ENCODE results near the gene MIPOL1.
"Not testable (repeated sequence)": the region's sequence is repeated elsewhere in the genome, so short reads cannot be mapped to it uniquely, and the experiment has no call there.

MIPOL1 gene

DNA sequence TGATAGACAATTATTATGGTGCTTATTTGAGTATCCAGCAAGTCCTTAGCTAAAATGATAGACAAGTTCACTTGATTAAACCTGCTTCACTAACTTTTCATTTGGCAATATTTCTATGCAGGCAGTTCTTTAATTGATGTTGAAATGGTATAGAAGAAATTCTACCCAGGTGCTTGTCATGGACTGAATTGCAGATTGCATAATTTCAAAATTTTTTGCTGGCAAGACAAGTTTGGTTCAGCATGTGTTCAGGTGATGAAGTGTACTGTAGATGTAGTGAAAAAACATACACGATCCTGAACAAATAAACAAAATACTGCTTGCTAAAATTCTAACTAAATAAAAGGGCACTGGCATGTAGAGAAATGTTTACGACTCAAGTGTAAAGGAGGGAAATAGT, 208.4 kb downstream of the MIPOL1 start:
- no peak for DNase-seq

DNA sequence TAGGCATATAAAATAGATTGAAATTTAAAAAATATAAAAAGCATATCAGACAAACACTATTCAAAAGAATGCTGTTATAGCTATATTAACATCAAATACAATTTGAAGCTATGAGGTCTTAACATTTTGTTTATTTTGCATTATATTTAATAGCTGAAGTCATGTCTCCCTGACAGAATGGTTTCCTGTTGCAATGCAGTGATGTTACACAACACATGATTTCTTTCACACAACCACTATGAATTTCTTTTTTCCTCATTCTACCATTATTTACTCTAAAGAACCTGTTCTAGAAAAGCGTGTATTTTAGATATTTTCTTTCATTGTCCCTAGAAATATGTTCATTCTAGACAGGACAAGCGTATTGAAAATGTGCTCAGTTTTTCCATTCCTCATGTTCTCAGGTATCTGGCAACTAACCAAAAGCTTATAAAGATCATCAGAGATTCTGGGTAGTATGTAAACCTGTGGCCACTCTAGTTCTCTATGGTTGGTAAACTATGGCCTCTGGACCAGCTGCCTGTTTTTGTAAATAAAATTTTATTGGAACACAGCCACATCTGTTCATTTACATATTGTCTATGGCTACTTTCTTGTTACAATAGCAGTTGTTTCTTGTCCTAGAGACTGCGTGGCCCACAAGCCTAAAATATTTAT, 213.5 kb downstream of the MIPOL1 start:
- no peak for DNase-seq

DNA sequence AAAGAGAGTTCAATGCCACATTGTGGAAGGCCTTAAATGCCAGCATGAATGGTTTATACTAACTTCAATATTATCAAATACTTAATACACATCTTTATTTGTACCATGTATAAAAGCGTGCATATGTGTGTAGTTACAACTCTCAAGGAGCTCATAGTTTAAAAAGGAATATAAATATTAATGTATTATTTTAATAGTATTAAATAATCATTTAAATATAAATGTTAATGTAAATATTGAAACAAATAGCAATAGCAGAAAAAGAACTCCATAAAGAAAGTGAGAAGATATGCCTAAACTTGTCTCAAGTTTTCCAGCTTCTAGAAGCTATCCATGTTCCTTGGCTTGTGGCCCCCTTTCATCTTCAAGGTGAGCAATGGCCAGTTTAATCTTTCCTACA, 215.3 kb downstream of the MIPOL1 start:
- no peak for DNase-seq

DNA sequence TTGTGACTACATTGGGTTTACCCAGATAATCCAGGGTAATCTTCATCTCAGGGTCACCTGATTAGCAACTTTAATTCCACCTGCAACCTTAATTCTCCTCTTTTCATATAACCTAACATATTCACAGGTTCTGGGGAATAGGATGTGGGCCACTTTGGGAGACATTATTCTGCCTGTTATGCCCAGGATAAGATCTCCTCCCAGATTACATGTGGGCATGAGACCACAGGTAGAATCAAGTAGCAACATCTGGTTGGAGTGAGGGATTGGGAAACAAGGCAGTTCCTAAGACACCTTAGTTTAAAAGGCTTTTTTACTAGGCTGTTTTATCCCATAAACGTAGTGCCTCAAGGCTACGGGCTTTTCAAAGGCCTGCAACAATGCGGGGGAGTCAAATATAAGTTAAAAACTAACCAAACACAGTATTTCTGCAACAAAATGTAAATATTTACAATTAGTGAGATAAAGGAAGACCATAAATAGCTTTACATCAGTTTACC, 215.8 kb downstream of the MIPOL1 start:
- DNase-seq: no peak

DNA sequence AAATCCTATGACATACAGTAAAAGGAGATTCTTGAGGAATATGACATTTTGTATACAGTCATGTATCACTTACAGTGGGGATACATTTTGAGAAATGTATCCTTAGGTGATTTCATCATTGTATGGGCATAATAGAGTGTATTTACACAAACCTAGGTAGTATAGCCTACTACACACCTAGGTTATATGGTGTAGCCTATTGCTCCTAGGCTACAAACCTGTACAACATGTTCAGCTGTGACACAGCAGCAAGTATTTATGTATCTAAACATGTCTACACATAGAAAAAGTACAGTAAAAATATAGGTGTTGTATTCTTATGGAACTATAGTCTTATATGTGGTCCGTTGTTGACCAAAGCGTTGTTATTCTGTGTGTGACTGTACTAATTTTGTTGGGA, 218.5 kb downstream of the MIPOL1 start:
- DNase-seq: no peak

DNA sequence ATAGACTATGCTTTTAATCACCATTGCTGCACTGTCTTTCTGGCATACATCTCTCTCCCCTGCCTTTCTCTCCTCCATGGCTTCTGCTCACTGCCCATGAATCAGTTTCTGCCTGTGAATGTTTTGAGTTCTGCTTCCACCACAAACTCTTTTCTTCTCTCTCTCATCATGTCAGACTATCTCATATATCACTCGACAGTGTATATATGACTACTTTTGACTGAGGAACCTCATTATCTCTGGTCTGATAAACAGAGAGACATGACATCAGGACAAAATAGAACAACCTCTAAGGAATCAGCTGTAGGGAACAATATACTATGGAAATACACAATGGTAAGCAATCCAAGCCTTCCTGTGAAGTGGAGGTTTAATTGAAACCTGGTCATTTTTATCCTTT, 219.4 kb downstream of the MIPOL1 start:
- no peak for DNase-seq

DNA sequence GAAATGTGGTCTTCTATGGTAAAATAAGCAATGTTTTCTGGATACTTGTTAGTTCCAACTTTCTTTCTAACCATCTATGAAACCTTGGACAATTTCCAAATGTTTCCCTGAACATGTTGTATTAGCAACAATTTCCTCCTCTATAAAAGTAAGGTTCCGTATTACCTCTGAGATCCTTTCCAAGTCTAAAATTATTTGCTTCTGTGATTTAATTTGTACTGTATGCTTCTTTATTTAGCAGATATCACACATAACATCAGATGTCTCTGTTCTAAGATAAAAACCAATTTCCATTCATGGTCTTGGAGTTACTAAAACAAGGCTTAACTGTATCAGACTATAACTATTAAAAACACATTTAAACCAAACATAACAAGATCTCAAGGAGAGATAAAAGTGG, 220.1 kb downstream of the MIPOL1 start:
- no peak for DNase-seq

DNA sequence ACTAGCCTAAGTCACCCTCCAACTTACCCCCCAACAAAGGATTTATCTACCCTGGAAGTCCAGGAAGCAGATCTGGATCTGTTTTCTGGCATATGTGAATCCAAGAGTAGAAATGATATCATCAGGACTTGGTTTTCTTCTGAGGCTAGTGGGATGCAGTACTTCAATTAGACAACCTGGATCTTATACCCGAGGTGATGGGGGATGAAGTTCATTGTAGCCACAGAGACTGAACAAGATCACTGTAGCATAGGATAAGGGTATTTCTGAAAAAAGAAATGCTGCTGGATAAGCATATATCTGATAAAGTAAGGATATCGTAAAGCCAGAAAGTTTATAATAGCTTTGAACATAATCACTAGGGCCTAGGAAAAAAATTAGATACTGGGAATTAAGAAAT, 222.9 kb downstream of the MIPOL1 start:
- DNase-seq: no peak

DNA sequence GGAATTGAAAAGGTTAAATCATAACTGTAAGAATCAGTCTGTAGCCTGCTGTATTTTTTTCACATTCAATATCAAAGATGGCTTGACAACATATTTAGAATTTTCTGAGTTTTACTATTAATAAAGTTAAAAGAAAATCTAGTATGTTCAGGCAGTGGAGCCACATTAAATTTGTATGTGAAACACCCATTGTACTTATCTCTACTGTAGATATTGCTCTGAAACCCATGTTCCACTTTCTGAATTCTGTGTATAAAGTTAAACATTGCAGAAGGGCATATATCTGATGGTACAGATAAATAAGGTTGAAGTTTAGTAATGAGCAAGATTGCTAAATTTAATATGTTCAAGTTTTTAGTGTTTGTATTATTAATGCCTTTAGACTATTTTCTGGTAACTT, 224.6 kb downstream of the MIPOL1 start:
- no peak for DNase-seq

DNA sequence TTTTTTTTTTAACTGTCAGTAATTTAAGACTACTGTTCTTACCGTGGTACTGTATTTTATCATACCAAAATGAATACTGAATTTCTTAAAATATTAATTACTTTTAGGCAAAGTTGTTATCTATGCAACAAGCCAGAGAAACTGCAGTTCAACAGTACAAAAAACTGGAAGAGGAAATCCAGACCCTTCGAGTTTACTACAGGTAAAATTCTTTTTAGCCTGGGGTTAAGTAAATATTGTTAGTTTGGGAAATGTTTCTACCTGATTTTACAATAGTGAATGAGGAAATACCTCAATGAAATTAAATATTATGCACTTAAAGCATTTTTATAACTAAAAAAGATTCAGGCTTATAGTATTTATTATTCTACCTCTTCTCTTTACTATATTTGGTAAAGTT, 225.0 kb downstream of the MIPOL1 start:
- no peak for DNase-seq

DNA sequence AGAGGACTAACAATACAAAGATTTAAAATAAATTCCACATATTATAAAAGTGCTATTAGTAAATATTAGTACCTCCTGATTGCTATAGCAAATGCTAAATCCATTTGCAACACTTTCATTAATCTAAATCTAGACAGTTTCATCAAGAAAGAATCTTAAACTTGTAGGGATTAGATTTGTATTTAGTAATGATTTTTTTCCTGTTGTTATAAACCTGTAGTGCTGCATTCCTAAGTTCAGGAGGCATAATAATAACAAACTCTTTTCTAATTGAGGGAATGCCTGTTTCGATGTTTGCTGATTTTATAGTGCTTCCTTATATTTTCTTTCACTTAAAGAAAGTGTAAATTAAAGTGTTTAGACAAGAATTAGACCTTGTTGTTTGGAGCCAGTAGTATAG, 231.2 kb downstream of the MIPOL1 start:
- no peak for DNase-seq

DNA sequence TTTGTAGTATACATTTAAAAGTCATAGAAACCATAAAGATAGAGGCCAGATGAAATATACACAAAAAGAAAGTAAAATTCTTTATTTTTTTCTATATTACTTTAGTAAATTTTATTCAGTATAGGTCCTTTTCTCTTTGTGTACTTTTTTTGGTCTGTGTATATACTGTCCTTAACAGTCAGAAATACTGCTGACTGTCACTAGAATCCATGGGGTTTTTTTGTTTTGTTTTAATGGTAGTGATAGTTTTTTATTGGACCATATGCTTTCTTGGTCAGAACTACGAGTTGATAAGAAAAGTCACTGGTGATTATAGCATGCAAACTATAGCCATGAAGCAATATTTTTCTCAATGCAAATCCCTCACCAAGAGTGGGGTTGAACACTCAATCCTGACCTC, 231.9 kb downstream of the MIPOL1 start:
- DNase-seq: no peak

DNA sequence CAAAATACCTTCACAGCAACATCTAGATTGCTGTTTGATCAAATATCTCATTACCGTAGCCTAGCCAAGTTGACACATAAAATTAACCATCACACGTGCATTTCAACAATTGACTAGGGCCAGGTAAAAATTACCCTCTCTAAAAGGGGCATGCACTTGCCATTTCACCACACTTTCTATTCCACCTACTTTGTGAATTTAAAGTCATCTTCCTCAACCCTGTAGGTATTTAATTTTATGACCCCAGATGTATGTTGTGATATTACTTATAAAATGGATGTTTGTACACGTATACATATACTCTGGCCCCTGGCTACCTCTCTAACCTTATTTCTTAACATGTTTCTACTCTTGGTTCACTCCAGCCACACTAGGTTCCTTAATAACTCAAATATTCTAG, 237.1 kb downstream of the MIPOL1 start:
- DNase-seq: no peak

DNA sequence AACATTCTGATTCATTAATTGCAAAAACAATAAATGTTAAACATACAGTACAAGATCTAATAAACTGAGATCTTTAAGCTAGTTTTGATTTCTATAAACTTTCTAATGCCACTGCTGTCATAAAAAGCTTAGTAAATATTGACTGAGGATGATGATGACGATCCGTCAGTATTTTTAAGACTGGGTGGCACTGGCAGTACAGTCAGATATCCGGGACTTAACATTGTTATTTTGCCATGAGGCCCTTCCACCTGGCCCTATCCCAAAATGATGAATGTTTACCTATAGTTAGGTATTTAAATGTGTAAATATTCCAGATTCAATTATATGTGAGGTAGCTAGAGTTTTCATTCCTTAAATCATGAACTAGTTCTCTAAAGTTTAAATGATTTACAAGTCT, 238.8 kb downstream of the MIPOL1 start:
- DNase-seq: no peak

DNA sequence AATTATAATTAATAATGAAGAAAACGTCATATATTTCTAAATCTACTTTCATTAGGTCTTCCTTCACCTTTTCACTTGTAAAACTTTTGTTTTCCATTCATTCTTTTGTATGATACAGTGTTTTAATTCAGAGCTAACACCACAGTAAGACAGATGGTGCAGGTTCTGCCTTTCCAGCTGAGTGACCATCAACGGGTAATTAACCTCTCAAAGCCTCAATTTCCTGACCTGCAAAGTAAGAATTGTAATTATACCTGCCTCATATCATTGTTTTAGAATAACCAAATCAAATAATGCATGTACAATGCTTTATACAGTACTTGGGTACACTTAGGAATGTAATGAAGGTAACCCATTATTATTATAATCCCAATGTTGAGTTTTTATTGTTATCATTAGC, 239.8 kb downstream of the MIPOL1 start:
- DNase-seq: no peak

DNA sequence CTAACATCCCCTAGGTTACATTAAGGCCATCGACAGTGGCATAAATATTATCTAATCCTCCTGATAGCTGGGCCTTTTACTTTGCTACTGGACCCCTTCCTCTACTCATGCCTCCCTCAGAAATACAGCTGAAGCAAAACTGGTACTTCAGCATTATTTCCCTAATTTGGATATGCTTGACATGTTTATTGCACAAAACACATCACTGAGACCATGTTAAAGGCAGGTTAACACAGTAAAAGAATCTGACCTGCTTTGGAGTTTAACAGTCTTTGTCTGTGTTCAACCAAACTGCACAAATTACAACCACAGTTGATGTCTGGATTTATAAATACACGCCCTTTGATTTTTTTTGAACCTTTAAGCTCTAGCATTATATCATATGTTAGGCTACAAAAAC, 240.7 kb downstream of the MIPOL1 start:
- no peak for DNase-seq

DNA sequence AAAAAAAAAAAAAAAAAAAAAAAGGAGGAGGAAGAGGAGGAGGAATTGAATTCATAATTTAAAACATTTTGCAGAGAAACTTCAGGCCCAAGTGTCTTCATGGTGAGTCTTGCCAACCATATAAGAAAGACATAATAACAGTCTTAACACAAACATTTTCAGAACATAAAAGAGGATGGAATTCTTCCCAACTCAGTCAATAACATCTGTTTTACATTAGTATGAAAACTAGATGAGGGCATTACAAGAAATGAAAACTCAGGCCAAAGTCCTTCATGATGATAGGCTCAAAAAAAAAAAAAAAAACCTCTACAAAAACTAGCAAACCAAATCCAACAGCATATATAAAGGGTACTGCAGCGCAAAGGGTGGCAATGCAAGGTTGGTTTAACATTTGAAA, 245.7 kb downstream of the MIPOL1 start:
- DNase-seq: no peak

DNA sequence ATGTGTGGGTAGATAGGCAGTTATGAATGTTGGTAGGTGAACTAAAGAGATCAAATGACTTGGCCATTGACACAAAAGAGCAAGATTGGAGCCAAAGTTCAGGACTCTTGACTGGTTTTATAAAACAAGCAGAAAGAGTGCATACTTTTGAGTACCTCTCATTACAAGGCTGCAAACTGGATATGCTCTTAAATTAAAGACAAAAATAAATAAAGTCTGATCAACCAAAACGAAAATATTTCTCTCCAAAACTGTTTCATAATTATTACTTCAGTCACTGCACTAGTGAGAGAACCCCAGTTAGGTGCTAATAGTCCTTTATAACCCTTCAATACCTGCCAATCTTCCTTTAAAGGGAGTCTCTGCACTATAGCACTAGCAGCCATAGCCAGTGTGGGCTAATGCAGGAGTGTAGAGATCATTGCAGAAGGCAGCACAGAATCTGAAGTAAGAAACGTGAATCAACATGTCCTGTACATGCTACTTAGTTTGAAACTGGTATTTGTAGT, 250.2 kb downstream of the MIPOL1 start:
- no peak for DNase-seq

DNA sequence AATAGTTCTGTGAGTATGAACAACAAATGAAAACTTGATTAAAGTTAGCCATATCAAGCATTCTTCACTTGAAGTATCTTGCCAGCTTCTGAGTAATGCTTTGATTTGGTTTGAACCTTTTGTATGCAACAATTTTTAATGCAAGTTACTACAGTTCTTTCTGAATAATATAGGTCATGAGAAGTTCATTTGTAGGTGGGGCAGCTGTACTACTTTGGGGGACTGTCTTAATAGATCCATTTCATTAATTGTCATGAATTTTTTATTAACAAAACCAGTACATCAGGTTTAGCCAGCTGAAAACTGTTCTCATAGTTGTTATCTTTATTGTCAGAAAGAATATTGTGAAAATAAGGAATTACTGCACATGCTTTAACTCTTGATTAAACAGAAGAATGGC, 254.6 kb downstream of the MIPOL1 start:
- DNase-seq: no peak

DNA sequence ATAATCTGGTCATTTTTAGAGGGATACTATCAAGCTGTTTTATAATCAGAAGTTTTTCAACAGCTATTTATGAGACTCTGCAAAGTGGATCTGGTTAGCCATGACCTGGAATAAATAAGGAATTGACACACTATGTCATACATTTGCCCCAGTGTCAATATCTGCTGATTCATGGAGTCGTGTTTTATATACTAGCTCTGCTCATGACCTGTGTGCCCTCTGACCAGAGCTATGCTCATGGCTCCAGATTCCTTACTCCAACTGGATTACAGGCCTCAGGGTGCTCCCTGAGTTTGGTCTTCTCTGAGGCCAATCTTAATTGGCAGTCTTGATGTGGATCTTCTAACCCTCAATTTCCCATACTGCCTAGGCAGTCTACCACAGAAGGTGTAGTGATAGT, 256.2 kb downstream of the MIPOL1 start:
- no peak for DNase-seq

DNA sequence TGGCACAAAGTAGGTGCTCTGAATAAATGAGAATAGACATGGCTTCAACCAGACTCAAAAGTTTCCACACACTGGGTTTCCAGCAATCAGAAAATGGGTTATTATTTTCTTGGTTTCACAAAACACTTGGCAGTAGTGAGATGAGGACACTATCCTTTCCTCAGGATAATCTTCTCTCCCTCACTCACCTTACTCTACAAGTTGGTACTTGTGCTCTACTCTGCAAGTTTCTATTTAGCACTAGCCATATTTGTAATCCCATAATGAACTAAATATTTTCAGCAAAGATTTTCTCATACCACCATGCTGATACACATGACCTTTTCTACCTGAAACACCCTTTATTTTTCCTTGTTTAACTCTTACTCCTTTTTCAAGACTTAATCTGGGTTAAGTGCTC, 259.6 kb downstream of the MIPOL1 start:
- DNase-seq: no peak

DNA sequence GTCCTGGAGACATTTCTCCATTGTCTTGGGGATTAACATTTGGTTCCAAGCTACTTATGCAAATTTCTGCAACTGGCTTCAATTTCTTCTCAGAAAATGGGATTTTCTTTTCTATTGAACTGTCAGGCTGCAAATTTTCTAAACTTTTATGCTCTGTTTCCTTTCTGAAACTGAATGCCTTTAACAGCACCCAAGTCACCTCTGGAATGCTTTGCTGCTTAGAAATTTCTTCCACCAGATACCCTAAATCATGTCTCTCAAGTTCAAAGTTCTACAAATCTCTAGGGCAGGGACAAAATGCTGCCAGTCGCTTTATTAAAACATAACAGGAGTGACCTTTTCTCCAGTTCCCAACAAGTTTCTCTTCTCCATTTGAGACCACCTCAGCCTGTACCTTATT, 264.7 kb downstream of the MIPOL1 start:
- DNase-seq: not testable (repeated sequence)

DNA sequence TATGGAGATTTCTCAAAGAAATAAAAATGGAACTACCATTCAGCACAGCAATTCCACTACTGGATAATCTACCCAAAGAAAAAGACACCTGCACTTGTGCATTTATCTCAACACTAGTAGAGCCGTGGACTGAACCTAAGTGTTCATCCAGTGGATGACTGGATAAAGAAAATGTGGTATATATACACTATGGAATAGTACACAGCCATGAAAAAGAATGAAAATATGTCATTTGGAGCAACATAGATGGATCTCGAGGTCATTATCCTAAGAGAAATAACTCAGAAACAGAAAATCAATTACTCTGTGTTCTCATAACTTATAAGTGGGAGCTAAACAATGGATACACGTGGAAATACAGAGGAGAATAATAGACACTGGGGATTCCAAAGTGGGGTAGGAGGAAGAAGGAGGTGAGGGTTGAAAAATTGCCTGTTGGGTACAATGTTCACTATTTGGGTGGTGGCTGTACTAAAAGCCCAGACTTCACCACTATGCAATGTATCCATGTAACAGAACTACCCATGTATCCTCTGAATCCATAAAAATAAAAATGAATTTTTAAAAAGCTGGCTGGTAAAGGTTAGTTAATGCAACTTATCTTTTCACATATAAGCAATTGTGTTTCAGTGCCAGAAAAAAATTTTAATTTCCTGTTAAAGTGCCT, 266.6 kb downstream of the MIPOL1 start:
- DNase-seq: no peak

DNA sequence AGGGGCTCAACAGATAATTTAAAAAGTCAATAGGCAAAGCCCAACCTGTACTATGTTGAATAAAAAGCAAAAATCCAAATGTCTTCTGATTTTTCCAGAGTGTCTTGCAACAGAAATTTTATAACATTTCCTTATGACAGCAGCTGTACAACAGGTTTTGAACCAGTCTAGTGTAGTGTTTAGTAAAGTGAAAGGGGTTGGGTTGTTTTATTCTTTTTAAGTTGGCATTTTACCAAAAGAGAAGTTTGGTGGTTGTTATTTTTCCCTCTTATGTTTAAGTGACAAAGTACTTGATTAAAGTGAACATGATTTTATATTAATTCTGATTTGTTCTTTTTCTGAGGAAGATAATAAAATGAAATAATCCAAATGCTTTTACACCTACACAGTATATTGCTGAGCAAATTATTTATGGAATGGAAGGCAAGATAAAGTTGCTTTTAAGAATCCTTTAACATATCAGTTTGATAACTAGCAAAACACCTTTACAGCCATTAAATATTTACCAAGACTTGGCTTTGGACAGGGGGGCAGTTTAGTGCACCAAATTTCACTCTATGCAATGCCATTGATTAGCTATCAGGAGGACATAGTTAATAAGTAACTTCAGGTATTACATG, 268.4 kb downstream of the MIPOL1 start:
- no peak for DNase-seq
